ENCODE results near the gene SACS.
"Not testable (repeated sequence)": the region's sequence is repeated elsewhere in the genome, so short reads cannot be mapped to it uniquely, and the experiment has no call there.

Gene SACS

GRCh38 chr13:23357349-23357748, 76.2 kb downstream of the SACS start:
- DNase-seq = no peak

DNA sequence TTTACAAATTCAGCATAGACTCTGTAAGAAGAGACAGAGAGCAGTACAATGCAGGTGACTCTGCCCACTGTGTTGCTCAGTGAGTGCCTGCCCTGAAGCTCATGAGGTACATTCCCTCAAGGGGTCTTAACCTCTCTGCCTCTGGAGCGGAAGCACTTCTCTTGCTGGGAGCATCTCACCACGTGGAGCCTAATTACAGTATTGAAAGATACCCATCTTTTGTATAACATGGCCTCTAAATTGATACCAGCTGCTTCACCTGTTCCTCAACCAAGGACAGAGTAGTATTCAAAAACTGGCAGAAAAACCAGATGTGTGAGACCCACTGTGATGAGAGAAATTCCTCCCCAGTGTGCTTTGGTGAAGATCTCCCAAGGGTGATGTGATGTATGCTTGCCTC, 77.1 kb downstream of the SACS start:
- DNase-seq = no peak

DNA sequence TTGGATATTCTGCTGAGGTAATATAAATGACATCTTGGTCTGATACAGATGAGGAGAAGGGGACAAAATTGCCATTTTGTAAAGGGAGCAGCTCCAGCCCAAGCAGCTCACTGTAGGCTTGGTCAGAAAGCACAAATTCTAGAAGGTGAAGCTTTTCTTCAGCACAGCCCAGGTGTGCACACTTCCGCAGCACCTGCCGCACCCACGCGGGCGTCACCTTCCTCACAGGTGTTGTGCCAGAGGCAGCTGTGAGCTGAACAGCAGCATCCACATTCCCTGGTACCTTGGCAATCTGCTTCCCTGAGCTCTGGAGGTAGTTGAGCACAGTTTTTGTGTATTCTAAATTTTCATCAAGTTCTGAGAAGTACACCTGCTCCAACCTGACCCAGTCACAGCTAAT, 79.0 kb downstream of the SACS start:
- DNase-seq = no peak

DNA sequence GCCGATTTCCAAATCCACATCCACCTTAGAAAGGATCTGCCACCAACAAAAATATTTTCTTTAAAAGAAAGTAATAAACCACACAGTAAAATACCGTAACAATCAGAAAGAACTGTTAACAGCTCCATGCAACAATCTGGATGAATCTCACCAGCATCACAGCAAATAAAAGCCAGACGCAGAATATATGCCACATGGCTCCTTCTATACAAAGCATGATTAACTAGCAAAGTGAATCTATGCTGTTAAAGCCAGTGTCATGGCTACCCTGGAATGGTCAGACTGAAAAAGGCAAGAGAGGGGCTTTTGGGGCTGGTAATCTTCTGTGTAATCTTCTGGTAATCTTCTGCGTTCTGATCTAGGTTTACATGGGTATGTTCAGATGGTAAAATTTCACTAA, 81.3 kb downstream of the SACS start:
- DNase-seq = no peak

GRCh38 chr13:23350009-23350408, 83.5 kb downstream of the SACS start:
- DNase-seq = no peak

- no peak for DNase-seq
These were observed 84.2 kb downstream of the SACS start for GRCh38 chr13:23349161-23349897.

DNA sequence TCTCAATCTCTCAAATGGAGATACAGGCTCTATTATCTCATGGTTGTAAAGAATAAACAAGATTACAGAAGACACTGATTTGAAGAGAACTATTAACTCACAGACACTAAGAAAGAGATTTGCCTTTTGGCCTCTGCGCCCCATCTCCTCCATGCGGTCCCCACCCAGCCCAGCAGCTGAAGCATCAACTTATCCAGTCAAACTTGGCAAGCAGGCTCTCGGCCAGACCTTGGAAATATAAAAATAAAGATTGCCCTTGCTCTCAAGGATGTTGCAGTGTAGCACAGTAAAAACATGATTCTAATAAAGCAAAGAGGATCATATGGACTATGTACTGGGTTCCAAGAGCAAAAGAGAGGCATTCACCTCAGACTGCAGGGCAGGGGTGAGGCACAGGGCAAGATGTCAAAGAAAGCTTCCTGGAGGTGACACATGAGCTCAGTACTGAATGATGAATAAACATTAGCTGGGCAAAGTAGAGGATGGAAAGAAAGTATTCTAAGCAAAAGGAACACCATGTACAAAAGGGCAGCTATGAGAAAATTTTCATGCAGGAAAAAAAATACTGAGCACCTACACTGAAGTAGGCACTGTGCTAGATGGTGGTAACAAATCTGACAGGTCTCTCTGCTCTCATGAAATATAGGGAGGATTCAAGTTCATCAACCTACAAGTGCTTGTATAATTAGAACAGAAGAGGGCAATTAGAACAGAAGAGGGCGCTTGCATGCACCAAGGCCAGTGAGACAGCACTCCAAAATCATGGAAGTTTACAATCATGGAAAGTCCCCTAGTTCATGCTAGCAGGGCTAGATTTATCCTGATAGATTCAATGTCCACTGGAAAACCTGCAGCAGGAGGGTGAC, 85.0 kb downstream of the SACS start:
- DNase-seq = no peak

DNA sequence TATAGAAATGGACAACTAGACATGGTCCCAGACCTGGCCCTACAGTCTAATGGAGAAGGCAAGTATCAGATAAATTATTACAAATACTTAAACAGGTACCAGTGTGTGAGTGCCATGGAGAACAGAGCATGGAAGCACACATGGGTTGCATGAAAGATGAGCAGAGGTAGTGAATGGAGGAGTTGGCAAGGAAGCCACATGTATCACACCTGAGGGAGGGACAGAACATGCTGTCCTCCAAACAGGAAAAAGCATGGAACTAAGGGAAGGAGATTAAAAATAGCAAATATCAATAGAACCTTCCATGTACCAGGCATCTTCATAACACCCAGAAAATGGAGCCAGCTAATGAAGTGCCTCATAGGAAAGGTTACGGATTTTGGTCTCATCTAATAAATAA, 85.9 kb downstream of the SACS start:
- DNase-seq = no peak

- DNase-seq = no peak
These were observed 88.4 kb downstream of the SACS start for GRCh38 chr13:23344931-23345595.

- no peak for DNase-seq
These were observed 94.3 kb downstream of the SACS start for GRCh38 chr13:23339225-23339624.

- peak in 2 of 56 donors; percentile 22 to 24 for DNase-seq
These were observed 103.1 kb downstream of the SACS start for GRCh38 chr13:23330356-23330755.

DNA sequence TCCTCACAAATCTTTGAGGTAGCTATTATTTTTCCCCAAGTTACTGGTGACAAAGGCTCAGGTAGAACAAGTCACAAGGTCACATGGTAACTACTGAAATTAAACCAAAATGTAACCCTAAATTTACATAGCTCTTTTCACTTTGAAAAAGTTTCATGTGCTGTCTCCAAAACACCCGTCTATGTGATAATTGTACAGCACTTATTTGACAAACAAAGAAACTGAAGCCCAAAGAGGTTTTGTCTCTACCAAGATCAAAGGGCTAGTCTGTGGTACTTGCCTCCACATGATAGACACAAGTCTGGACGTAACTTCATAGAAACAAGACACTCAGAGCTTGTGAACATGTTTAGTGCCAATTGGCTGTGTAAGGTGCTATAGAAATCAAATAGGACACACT, 108.3 kb downstream of the SACS start:
- DNase-seq = no peak

DNA sequence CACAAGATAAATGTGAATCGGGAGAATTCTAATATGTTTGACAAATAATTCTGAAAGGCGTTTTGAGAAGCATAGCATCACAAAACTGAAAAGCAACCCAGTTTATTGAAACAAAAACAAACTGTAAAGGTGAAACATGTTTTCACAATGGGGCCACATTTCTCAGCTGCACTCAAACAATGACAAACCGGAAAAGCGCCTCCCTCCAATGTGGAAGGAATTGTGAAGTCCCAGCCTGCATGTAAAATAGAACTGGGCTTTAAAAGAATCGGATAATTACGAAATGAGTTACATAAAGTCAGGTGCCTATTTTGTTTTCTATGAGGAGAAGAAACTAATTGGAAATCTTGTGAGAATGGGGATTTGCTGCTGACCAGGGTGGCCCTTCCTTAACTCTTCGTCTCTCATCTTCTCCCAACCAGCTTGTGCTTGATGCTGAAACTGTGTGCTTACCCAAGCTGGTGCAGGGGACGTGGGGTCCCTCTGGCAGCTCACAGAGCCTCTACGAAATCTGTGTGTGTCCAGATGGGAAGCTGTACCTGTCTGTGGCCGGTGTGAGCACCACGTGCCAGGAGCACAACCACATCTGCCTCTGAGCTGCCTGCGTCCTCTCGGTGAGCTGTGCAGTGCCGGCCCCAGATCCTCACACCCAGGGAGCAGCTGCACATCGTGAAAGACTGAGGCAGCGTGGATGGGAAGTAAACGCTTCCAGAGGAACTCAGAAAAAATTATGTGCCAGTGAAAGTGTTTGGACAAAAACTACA, 109.4 kb downstream of the SACS start:
- DNase-seq = peak in 7 of 56 donors; percentile 7 to 24 (median 11)

GRCh38 chr13:23322353-23323336, 110.9 kb downstream of the SACS start:
- DNase-seq = peak in 1 of 56 donors; percentile 9

GRCh38 chr13:23321535-23322241, 111.8 kb downstream of the SACS start:
- peak in 3 of 56 donors; percentile 8 to 38 (median 8) for DNase-seq

- DNase-seq = no peak
These were observed 112.5 kb downstream of the SACS start for GRCh38 chr13:23320926-23321534.

DNA sequence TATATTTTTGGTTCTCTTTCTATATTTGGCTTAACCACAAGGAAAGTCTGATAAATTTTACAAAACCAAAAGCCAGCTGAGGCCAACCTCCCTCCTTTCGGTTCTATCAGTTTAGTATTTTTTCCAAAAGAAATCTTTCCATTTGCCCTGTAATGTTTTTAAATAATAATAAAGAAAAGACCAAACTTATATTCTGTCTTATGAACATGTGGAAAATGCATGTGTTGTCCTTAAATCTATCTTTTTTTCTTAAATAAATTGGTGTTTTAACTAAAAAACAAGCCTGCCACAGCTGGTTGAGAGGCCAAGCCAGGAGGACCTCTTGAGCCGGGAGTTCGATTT, 113.6 kb downstream of the SACS start:
- DNase-seq = no peak

DNA sequence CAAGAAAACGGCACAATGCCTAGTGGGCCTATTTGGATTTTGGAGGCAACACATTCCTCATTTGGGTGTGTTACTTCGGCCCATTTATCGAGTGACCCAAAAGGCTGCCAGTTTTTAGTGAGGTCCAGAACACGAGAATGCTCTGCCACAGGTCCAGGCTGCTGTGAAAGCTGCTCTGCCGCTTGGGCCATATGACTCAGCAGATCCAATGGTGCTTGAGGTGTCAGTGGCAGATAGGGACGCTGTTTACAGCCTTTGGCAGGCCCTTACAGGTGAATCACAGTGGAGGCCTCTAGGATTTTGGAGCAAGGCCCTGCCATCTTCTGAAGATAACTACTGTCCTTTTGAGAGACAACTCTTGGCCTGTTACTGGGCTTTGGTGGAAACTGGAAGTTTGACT, 118.7 kb downstream of the SACS start:
- not testable (repeated sequence) for DNase-seq

GRCh38 chr13:23292586-23292985, 140.9 kb downstream of the SACS start:
- no peak for DNase-seq
